Effector CD4-positive, alpha-beta T cell (primary cell): ENCODE measurements around the gene UXS1.

Source experiments
- DNase-seq: peaks from one replicate; pipeline ENCODE4 v3.0.0-alpha.2; 2020

Gene UXS1

GRCh38 chr2:106187273-106187891 lies 6.7 kb downstream of the UXS1 start:
- DNase-seq: no peak

- no peak for DNase-seq
Measured at GRCh38 chr2:106185475-106186184, 8.5 kb downstream of the UXS1 start.

- DNase-seq: no peak
Measured at GRCh38 chr2:106184857-106185256, 9.2 kb downstream of the UXS1 start.

GRCh38 chr2:106184394-106184793 lies 9.7 kb downstream of the UXS1 start:
- no peak for DNase-seq

GRCh38 chr2:106183101-106183696 lies 10.9 kb downstream of the UXS1 start:
- DNase-seq: no peak

GRCh38 chr2:106181064-106181463 lies 13.0 kb downstream of the UXS1 start:
- DNase-seq: no peak

GRCh38 chr2:106180602-106181001 lies 13.5 kb downstream of the UXS1 start:
- no peak for DNase-seq

- DNase-seq: no peak
Measured at GRCh38 chr2:106178716-106179115, 15.4 kb downstream of the UXS1 start.

- DNase-seq: no peak
Measured at GRCh38 chr2:106177581-106177980, 16.5 kb downstream of the UXS1 start.

- no peak for DNase-seq
Measured at GRCh38 chr2:106176446-106177099, 17.5 kb downstream of the UXS1 start.

GRCh38 chr2:106175086-106175850 lies 18.8 kb downstream of the UXS1 start:
- no peak for DNase-seq

- DNase-seq: no peak
Measured at GRCh38 chr2:106174056-106174455, 20.0 kb downstream of the UXS1 start.

- DNase-seq: no peak
Measured at GRCh38 chr2:106172649-106173048, 21.5 kb downstream of the UXS1 start.

- DNase-seq: no peak
Measured at GRCh38 chr2:106168657-106169056, 25.4 kb downstream of the UXS1 start.

- DNase-seq: no peak
Measured at GRCh38 chr2:106167067-106167466, 27.0 kb downstream of the UXS1 start.

- DNase-seq: no peak
Measured at GRCh38 chr2:106165561-106165960, 28.5 kb downstream of the UXS1 start.

- no peak for DNase-seq
Measured at GRCh38 chr2:106165029-106165428, 29.1 kb downstream of the UXS1 start.

GRCh38 chr2:106163948-106164545 lies 30.1 kb downstream of the UXS1 start:
- DNase-seq: no peak

- DNase-seq: no peak
Measured at GRCh38 chr2:106161938-106162820, 31.9 kb downstream of the UXS1 start.

- DNase-seq: no peak
Measured at GRCh38 chr2:106161341-106161740, 32.8 kb downstream of the UXS1 start.

- peak; percentile 41 for DNase-seq
Measured at GRCh38 chr2:106160786-106161261, 33.3 kb downstream of the UXS1 start.
